NB4 (cell line): ENCODE measurements around the gene POLR2H.

ENCODE experiments used
- MYC ChIP-seq: IDR thresholded peaks from 2 replicates; pipeline ENCODE4 v1.6.1; 2011; ENCODE audit warnings: low read depth, low read length
- POLR2A ChIP-seq: IDR thresholded peaks from 2 replicates; pipeline ENCODE4 v1.6.1; 2011; ENCODE audit warnings: mild to moderate bottlenecking; ENCODE audit not compliant: insufficient read length; ENCODE audit errors: extremely low read depth
- TF ChIP-seq, protein P1 (sequence below): IDR thresholded peaks from one replicate; pipeline ENCODE4 v1.5.1; 2012; ENCODE audit warnings: low read depth, low read length
- TF ChIP-seq, protein P2 (sequence below): IDR thresholded peaks from 2 replicates; pipeline ENCODE4 v1.6.1; 2011; ENCODE audit warnings: low read depth, low read length

DNA sequence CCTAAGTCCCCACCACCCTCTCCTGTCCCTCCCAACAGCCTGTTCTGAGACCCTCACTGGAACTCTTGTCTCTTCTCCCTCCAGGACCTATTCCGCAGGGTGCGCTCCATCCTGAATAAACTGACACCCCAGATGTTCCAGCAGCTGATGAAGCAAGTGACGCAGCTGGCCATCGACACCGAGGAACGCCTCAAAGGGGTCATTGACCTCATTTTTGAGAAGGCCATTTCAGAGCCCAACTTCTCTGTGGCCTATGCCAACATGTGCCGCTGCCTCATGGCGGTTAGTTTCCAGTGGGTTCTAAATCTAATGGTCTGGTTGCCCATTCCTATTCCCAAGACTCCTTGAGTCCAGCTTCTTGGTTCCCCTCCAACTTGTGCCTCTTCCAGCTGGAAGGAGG lies 37.8 kb upstream of the POLR2H start:
- TF ChIP-seq, protein P1, sequence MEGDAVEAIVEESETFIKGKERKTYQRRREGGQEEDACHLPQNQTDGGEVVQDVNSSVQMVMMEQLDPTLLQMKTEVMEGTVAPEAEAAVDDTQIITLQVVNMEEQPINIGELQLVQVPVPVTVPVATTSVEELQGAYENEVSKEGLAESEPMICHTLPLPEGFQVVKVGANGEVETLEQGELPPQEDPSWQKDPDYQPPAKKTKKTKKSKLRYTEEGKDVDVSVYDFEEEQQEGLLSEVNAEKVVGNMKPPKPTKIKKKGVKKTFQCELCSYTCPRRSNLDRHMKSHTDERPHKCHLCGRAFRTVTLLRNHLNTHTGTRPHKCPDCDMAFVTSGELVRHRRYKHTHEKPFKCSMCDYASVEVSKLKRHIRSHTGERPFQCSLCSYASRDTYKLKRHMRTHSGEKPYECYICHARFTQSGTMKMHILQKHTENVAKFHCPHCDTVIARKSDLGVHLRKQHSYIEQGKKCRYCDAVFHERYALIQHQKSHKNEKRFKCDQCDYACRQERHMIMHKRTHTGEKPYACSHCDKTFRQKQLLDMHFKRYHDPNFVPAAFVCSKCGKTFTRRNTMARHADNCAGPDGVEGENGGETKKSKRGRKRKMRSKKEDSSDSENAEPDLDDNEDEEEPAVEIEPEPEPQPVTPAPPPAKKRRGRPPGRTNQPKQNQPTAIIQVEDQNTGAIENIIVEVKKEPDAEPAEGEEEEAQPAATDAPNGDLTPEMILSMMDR: no peak
- TF ChIP-seq POLR2A (no peak), MYC (no peak)
- TF ChIP-seq, protein P2, sequence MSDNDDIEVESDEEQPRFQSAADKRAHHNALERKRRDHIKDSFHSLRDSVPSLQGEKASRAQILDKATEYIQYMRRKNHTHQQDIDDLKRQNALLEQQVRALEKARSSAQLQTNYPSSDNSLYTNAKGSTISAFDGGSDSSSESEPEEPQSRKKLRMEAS: no peak
